HAP-1 (cell line): ENCODE results near the gene HIPK1.

ENCODE experiments used
- DNase-seq, 2 experiments: peaks; one replicate each; pipeline ENCODE4 v3.0.0-alpha.2; 2016 to 2020; ENCODE audit warnings: low spot score in 2 of 2
- H3K27me3 ChIP-seq: fragments of 250-450 bp; sonication (Bioruptor Pico); 2 replicates; pipeline ENCODE4 v1.5.1; 2020; ENCODE audit warnings: low read depth, mild to moderate bottlenecking, moderate library complexity
- H3K36me3 ChIP-seq: fragments of 250-450 bp; sonication (Bioruptor Pico); replicated peaks from 2 replicates; pipeline ENCODE4 v1.5.1; 2020; ENCODE audit warnings: mild to moderate bottlenecking
- H3K4me1 ChIP-seq: fragments of 250-450 bp; sonication (Bioruptor Pico); 2 replicates; pipeline ENCODE4 v1.5.1; 2020; ENCODE audit warnings: mild to moderate bottlenecking
- H3K4me3 ChIP-seq: fragments of 250-450 bp; sonication (Bioruptor Pico); 2 replicates; pipeline ENCODE4 v1.5.1; 2020; ENCODE audit warnings: mild to moderate bottlenecking, moderate library complexity
- H3K9me3 ChIP-seq: fragments of 250-450 bp; sonication (Bioruptor Pico); 2 replicates; pipeline ENCODE4 v1.5.1; 2020; ENCODE audit warnings: mild to moderate bottlenecking, moderate library complexity
- in situ Hi-C: fragments of 300-500 bp; cut with MboI; formaldehyde crosslinking; loops from 3 replicates; pipeline ENCODE4 v1.14.3; 2020; ENCODE audit warnings: low sequenced_read_pairs, inconsistent platforms, mixed read lengths

Gene HIPK1

DNA sequence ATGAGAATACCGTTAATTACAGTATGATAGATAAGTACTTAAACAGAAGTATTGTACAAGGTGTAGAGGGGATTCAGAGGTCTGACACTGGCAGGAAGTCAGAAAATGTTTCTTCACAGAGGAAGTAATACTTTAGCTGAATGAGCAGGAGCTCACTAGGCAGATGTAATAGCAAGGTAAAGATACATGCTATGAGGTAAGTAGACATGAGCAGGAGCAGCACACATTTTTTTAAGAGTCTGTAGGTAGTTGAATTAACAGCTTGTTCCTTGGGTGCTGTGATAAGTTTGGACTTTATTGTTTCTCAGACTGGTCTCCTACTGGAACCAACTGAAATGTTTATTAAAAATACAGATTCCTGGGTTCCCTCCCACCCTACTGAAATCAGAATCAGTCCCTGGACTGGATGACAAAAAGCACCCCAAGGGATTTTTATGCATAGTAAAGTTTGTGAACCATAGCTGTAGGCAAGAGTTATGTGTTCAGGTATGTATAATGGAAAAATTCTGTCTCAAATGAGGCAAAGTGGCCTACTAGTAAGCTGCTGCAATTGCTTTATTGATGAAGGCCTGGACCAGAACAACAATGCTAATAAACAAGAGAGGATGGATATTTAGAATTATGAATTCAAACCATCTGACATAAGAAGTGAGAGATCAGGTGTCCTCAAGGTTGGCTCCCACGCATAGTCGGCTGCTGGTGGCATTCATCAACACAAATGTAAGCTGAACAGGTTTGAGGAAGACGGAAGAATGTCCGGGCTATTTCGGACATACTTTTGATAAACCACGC is 25.4 kb upstream of the HIPK1 start:
- Histone ChIP-seq H3K36me3 (peaks cover 22% of the 10 kb centered on the region), H3K4me3 (peak overlapping the region; percentile 85), H3K4me1 (peaks cover 8% of the 10 kb centered on the region), H3K27me3 (no peaks in the 10 kb centered on the region), H3K9me3 (no peaks in the 10 kb centered on the region)
- in situ Hi-C loops, result no loop called here
- peak in 1 of 2 experiments; percentile 14 for DNase-seq

DNA sequence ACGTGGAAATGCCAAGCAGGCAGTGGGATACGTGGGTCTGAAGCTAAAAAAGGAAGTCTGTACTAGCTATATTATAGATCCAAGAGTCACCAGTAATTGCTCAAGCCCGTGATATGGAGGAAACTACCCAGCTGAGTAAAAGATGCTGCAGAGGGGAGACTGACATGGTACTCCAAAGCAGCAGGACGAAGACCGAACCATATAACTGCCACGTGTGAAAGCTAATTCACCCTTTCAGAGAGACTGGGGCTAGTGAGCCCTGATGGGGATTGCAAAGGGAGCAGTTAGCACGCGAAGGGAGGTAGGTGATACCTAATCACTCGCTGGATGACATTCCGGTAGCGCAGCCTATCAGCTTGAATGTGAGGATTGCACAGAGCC is 24.8 kb upstream of the HIPK1 start:
- peaks cover 8% of the 10 kb centered on the region for H3K4me1 ChIP-seq
- DNase-seq, result no peak
- peak overlapping the region; percentile 85 for H3K4me3 ChIP-seq
- no peaks in the 10 kb centered on the region for H3K27me3 ChIP-seq
- in situ Hi-C loops, result no loop called here
- peaks cover 22% of the 10 kb centered on the region for H3K36me3 ChIP-seq
- no peaks in the 10 kb centered on the region for H3K9me3 ChIP-seq

DNA sequence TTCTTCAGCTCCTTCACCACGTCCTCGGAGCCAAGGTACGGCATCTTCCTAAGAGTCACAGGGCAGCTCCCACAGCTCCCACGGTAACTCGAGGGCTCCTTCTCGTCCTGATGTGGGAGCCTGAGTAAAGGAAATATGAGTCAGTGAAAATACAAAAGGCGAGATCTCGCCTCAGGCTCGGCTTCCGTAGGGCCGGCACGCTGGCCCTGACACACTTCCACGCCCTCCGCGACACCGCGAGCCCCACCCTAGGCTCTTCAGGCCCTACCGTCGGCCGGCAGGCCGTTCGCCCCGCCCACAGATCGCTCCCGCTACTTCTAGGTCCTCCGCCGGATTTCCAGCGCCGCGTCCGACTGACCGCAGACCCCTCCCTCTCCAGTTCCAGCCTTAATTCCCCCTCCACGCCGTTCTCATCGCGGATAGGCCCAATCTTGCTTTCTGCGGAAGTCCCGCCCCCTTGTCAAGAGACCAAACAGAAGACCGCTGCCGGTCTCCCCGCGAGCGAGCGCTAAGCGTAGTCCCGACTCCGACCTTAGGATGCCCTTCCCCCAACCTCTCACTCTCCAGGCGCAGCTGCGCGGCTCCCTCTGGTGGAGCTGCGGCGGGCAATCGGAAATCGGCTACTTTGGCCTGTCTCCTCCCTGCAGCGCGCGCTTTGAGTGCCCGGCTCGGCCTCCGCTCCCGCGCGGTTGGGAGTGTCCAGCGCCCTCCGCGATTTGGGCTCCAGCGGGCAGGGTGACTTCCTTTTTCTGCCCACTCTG is 24.3 kb upstream of the HIPK1 start, which contains the start of the genes AP4B1 and DCLRE1B:
Gene AP4B1 (minus strand): TSS at position 126 of the 761 bp plus-strand sequence. CDS start 82 bp downstream, at position 44.
Gene DCLRE1B (plus strand): TSS at position 653 of the 761 bp plus-strand sequence. CDS start 261 bp downstream, outside the sequence.
- in situ Hi-C loops, result no loop called here
- Histone ChIP-seq H3K4me1 (peaks cover 8% of the 10 kb centered on the region), H3K36me3 (peaks cover 23% of the 10 kb centered on the region), H3K4me3 (peak within 1 kb of the TSS; percentile 85), H3K9me3 (no peaks in the 10 kb centered on the region), H3K27me3 (no peaks in the 10 kb centered on the region)
- peak; percentile 99 to 100 for DNase-seq

DNA sequence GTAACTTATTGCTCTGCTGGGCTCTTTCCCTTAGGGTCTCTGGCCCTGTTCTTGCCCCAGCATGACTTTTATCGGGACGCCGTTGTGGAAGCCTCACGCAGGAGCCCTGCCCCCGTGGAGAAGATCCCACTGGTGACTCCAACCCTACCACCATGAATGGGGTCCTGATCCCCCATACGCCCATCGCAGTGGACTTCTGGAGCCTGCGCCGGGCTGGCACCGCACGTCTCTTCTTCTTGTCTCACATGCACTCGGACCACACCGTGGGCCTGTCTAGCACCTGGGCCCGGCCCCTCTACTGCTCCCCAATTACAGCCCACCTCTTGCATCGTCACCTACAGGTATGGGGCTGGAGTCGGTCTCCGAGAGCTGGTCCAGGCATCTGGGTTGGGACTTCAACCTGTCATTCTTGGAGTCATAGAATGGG is 23.7 kb upstream of the HIPK1 start:
- Histone ChIP-seq H3K4me3 (peak overlapping the region; percentile 85), H3K36me3 (peaks cover 26% of the 10 kb centered on the region), H3K4me1 (peaks cover 8% of the 10 kb centered on the region), H3K27me3 (no peaks in the 10 kb centered on the region), H3K9me3 (no peaks in the 10 kb centered on the region)
- in situ Hi-C loops, result no loop called here
- DNase-seq, result peak; percentile 22 to 46

DNA sequence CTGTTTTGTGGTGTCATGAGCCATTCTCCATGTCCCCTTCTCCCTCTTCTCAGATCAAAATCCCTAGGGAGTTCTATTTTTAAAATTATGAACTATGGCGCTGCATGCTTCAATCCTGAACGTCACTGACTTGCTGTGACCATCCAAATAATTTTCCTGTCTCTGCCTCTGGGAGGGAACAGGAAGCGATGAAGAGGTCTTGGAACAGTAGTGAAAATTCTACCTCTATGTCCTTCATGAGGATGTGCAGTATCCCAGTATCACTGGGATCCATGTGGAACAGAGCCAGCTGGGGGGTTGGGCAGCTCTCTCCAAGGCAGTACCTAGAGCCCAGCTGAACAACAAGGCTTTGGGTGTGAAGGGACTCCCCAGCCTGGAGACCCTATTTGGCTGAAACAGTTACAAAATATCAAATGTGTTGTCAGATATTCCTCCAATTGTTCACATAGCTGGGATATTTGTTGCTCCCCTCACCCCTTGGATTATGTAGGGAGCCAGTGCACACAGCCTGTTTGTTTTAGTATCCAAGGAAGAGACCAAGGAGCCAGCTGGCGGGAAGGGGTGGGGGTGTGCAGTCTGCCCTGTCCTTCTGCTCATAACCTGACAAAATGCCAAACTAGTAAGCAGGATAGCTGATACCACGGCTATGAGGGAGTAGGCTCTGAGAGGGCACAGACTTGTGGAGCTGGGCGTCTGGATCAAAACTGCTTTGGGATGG is 16.4 kb upstream of the HIPK1 start:
- Histone ChIP-seq H3K36me3 (peaks cover 36% of the 10 kb centered on the region), H3K4me3 (no peak overlapping the region), H3K27me3 (no peaks in the 10 kb centered on the region), H3K4me1 (no peaks in the 10 kb centered on the region), H3K9me3 (no peaks in the 10 kb centered on the region)
- DNase-seq, result no peak
- in situ Hi-C loops, result no loop called here

DNA sequence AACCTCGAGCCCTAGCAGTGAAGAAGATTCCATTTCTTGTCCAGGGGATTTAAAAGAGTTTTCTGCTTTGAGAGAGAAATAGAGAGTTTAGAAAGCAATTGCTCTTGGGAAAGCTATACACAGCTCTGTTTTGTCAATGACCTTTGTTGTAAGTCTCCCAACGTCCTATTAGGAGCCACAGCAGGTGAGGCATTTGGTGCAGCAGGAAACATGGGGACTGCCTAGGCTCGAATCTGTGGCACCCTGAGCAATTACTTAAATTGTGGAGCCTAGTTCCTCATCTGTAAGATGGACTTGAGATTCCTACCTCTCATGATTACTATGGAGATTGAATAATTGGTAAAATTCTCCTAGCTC is 15.8 kb upstream of the HIPK1 start:
- Histone ChIP-seq H3K4me1 (no peaks in the 10 kb centered on the region), H3K27me3 (no peaks in the 10 kb centered on the region), H3K9me3 (no peaks in the 10 kb centered on the region), H3K36me3 (peaks cover 31% of the 10 kb centered on the region), H3K4me3 (no peak overlapping the region)
- in situ Hi-C loops, result no loop called here
- no peak for DNase-seq

DNA sequence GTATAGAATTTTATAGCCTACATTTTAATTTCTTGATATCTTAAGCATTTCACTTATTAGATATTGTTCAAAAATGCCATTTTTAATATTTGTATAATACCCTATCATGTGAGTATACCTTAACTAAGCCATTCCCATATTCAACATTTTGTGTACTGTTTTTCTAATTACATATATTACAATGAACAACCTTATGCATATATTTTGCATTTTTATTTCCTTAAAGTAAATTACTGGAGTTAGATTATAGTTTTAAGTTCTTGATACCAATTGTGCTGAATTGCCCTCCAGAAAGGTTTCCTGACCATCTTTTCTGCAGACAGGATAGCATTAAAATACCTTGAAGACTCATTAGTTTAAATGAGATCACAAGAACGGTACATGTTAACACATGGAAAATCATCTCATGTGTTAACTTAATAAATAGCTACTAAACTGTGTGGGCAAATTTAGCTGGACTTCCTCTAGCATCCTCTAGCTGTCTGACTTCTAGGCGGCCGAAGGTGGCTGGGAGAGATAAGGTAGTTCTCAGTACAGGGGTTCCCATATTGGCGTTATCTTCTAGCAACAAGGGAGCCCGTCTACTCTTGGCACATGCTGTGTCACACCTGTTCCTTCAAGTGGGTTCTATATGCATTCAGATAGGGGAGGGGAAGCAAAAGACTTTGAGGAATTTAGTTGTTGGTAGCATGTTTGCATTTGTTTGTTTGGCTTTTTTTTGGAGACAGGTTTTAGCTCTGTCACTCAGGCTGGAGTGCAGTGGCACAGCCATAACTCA is 15.0 kb upstream of the HIPK1 start:
- Histone ChIP-seq H3K27me3 (no peaks in the 10 kb centered on the region), H3K36me3 (peaks cover 27% of the 10 kb centered on the region), H3K4me3 (no peak overlapping the region), H3K4me1 (no peaks in the 10 kb centered on the region), H3K9me3 (no peaks in the 10 kb centered on the region)
- DNase-seq, result no peak
- in situ Hi-C loops, result no loop called here

DNA sequence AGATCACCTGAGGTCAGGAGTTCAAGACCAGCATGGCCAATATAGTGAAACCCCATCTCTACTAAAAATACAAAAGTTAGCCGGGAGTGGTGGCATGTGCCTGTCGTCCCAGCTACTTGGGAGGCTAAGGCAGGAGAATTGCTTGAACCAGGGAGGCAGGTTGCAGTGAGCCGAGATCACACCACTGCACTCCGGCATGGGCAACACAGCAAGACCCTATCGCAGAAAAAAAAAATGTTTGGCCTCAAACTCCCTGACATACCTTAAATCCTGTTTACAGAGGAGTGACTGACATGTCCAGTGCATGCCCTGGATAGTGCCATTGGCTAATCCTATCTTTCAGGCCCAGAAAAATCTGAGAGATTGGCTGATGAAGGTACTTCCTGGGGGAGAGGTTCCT is 12.2 kb upstream of the HIPK1 start:
- peaks cover 7% of the 10 kb centered on the region for H3K36me3 ChIP-seq
- no peak overlapping the region for H3K4me3 ChIP-seq
- in situ Hi-C loops, result no loop called here
- no peaks in the 10 kb centered on the region; the same call in 1 of the 2 replicates for H3K27me3 ChIP-seq
- DNase-seq, result no peak
- no peaks in the 10 kb centered on the region for H3K4me1 ChIP-seq
- H3K9me3 ChIP-seq, result no peaks in the 10 kb centered on the region

DNA sequence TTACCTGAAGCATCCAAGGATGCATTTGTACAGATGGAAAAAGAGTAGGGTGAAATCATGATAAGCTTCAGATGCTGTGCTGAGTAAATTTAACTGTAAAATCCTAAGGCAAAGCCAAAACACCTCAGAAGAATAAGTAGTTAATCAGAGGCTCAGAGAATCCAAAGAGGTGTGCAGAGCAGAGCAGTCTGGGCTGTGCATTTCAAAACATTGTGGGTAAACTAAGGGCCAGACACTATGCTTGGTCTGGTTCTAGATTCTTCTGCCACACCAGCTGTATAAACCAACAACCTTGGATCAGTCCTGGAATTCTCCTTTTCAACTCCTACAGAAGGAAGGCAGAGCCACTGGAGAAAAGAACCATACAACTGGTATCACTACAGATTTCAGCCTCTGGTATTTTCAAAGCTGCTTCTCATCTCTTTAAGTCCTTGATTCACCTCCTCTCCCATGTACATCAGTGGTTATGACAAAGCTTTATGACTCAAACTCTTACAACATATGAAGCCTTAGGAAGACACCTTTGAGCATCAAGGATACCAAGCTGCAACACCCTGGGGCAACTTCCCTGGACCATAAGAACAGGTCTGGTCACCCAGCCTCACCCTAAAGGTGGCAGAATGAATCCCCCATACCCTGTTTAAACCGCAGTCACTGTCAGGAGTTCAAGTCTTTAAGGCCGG is 11.6 kb upstream of the HIPK1 start:
- in situ Hi-C loops, result no loop called here
- H3K9me3 ChIP-seq, result no peaks in the 10 kb centered on the region
- H3K27me3 ChIP-seq, result no peaks in the 10 kb centered on the region; the same call in 1 of the 2 replicates
- peaks cover under 1% of the 10 kb centered on the region for H3K36me3 ChIP-seq
- H3K4me3 ChIP-seq, result no peak overlapping the region
- DNase-seq, result no peak
- no peaks in the 10 kb centered on the region for H3K4me1 ChIP-seq

DNA sequence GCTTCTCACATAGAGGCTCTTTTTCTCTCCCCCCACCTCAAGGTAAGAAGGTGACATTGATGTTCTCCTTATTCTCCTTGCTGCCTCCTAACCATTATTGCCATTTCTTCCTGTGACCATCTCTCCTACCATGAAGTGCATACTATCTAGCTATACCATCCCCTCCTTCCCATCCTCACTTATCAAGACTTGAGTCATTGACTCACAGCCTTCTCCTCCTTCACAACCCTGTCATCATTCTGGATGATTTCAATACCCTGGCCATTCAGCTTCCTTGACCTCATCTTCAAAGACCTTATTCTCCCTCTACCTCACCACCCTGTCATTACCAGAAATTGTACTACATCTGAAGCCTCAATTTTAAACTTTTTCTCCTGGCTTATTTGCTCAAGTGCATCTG is 10.9 kb upstream of the HIPK1 start:
- Histone ChIP-seq H3K4me3 (no peak overlapping the region), H3K4me1 (no peaks in the 10 kb centered on the region), H3K27me3 (no peaks in the 10 kb centered on the region; the same call in 1 of the 2 replicates), H3K36me3 (no peaks in the 10 kb centered on the region), H3K9me3 (no peaks in the 10 kb centered on the region)
- in situ Hi-C loops, result no loop called here
- no peak for DNase-seq

DNA sequence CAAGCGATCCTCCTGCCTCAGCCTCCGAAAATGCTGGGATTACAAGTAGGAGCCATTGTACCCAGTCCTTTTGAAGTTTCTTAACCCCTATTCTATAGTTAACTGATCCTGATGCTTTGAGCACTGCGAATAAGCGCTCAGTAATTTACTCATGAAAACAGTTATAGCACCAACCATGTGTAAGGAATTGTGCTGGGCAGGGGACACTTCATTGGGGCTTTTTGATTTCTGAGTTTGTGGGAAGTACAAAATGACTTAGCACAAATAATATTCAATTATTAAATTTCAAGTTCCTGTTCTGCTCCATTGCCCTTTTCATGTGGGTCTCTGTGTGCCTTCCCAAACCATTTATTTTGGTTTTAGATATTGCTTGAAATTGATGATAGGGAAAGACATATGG is 6.2 kb upstream of the HIPK1 start:
- Histone ChIP-seq H3K36me3 (no peaks in the 10 kb centered on the region), H3K27me3 (no peaks in the 10 kb centered on the region; the same call in 1 of the 2 replicates), H3K4me1 (no peaks in the 10 kb centered on the region), H3K9me3 (no peaks in the 10 kb centered on the region), H3K4me3 (no peak overlapping the region)
- in situ Hi-C loops, result no loop called here
- no peak for DNase-seq

DNA sequence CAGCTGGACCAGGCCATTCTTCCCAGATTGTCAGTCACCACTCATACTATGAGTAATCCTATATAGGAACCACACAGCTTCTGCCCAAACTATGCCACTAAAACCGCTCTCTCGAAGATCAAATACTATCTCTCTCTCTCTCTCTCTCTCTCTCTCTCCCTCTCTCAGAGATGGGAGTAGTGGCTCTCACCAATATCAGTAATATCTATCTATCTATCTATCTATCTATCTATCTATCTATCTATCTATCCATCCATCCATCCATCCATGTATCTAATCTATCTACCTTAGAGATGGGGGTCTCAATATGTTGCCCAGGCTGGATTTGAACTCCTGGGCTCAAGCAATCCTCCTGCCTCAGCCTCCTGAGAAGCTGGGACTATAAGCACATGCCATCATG is 4.7 kb upstream of the HIPK1 start:
- no peaks in the 10 kb centered on the region for H3K4me1 ChIP-seq
- in situ Hi-C loops, result no loop called here
- no peak for DNase-seq

More for the DNA sequence above, 4.7 kb upstream of the HIPK1 start:
- Histone ChIP-seq H3K9me3 (no peaks in the 10 kb centered on the region), H3K36me3 (no peaks in the 10 kb centered on the region), H3K27me3 (no peaks in the 10 kb centered on the region; the same call in 1 of the 2 replicates), H3K4me3 (no peak overlapping the region)
